ENCODE measurements around the gene OR2AT4.
"Not testable (repeated sequence)": the region's sequence is repeated elsewhere in the genome, so short reads cannot be mapped to it uniquely, and the experiment has no call there.

Gene OR2AT4

GRCh38 chr11:75063741-75064314, 32.8 kb downstream of the OR2AT4 start:
- peak; percentile 3 for DNase-seq

GRCh38 chr11:75059299-75059698, 37.4 kb downstream of the OR2AT4 start:
- no peak for DNase-seq

- DNase-seq: no peak
Observed at GRCh38 chr11:75056814-75057213, 39.9 kb downstream of the OR2AT4 start.

GRCh38 chr11:75055511-75055910, 41.2 kb downstream of the OR2AT4 start:
- DNase-seq: no peak

- DNase-seq: no peak
Observed at GRCh38 chr11:75052457-75052856, 44.2 kb downstream of the OR2AT4 start.

GRCh38 chr11:75051043-75051442, 45.6 kb downstream of the OR2AT4 start:
- no peak for DNase-seq

GRCh38 chr11:75050516-75050915, 46.2 kb downstream of the OR2AT4 start:
- DNase-seq: no peak

- DNase-seq: not testable (repeated sequence)
Observed at GRCh38 chr11:75049501-75050266, 47.0 kb downstream of the OR2AT4 start.

GRCh38 chr11:75047191-75047590, 49.5 kb downstream of the OR2AT4 start:
- DNase-seq: no peak

GRCh38 chr11:75046668-75047067, 50.0 kb downstream of the OR2AT4 start:
- DNase-seq: not testable (repeated sequence)

- not testable (repeated sequence) for DNase-seq
Observed at GRCh38 chr11:75044381-75045170, 52.1 kb downstream of the OR2AT4 start.

GRCh38 chr11:75041821-75042220, 54.9 kb downstream of the OR2AT4 start:
- DNase-seq: not testable (repeated sequence)

GRCh38 chr11:75041263-75041662, 55.4 kb downstream of the OR2AT4 start:
- no peak for DNase-seq

GRCh38 chr11:75040167-75040770, 56.4 kb downstream of the OR2AT4 start:
- DNase-seq: no peak

- no peak for DNase-seq
Observed at GRCh38 chr11:75035911-75036565, 60.6 kb downstream of the OR2AT4 start.

GRCh38 chr11:75035256-75035655, 61.4 kb downstream of the OR2AT4 start:
- DNase-seq: no peak

- no peak for DNase-seq
Observed at GRCh38 chr11:75033916-75034315, 62.8 kb downstream of the OR2AT4 start.

GRCh38 chr11:75032550-75032935, 64.1 kb downstream of the OR2AT4 start:
- DNase-seq: no peak

- DNase-seq: peak; percentile 57
Observed at GRCh38 chr11:75031771-75032549, 64.7 kb downstream of the OR2AT4 start.

Data from fibroblast of skin of right quadriceps (primary cell).